22Rv1 (cell line): ENCODE data around the gene LRCH3.

Experiments
- H3K27ac ChIP-seq: fragments of 450-650 bp; 2 replicates; pipeline ENCODE4 v1.5.1; 2017
- ZFX ChIP-seq: fragments of 450-650 bp; IDR thresholded peaks from 2 replicates; pipeline ENCODE4 v1.6.1; 2017; ENCODE audit warnings: antibody characterized with exemption, borderline replicate concordance
- TF ChIP-seq, protein P1 (sequence below): fragments of 450-650 bp; IDR thresholded peaks from 2 replicates; pipeline ENCODE4 v1.5.1; 2017; ENCODE audit warnings: mild to moderate bottlenecking

The LRCH3 gene

DNA sequence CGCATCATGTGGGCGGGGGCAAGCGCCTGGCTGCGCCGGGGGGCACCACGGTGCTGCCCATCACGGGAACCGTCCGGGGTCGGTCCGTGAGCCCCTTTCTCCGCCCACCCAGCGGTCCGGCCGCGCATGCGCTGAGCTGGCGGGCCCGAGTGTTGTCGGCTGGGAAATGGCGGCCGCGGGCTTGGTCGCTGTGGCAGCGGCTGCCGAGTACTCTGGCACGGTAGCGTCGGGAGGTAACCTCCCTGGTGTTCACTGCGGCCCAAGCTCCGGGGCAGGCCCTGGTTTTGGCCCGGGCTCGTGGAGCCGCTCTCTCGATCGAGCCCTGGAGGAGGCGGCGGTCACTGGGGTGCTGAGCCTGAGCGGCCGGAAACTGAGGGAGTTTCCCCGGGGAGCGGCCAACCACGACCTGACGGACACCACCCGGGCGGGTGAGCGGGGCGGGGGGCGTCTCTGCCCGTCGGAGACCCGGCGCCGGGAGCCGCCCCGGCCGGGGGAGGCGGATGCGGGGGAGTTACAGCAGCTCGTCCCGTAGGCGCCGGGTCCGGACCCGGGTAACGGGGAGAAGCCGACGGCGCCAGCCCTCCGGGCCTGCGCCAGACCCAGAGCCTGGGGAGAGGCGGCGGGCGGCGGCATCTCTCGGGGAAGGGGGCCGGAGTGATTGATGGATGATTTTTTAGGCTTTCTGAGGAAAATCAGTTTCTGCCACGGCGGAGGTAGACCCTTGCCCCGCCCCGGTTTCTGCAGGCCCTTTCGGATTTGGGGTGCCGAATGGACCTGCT is at the start of gene LRCH3:
Gene LRCH3 (plus strand): TSS at position 142 of the 779 bp plus-strand sequence. CDS start 25 bp downstream, at position 167.
- TF ChIP-seq, protein P1, sequence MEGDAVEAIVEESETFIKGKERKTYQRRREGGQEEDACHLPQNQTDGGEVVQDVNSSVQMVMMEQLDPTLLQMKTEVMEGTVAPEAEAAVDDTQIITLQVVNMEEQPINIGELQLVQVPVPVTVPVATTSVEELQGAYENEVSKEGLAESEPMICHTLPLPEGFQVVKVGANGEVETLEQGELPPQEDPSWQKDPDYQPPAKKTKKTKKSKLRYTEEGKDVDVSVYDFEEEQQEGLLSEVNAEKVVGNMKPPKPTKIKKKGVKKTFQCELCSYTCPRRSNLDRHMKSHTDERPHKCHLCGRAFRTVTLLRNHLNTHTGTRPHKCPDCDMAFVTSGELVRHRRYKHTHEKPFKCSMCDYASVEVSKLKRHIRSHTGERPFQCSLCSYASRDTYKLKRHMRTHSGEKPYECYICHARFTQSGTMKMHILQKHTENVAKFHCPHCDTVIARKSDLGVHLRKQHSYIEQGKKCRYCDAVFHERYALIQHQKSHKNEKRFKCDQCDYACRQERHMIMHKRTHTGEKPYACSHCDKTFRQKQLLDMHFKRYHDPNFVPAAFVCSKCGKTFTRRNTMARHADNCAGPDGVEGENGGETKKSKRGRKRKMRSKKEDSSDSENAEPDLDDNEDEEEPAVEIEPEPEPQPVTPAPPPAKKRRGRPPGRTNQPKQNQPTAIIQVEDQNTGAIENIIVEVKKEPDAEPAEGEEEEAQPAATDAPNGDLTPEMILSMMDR = no peak
- no peak for TF ChIP-seq ZFX
- H3K27ac ChIP-seq = peak within 1 kb of the TSS; percentile 72

DNA sequence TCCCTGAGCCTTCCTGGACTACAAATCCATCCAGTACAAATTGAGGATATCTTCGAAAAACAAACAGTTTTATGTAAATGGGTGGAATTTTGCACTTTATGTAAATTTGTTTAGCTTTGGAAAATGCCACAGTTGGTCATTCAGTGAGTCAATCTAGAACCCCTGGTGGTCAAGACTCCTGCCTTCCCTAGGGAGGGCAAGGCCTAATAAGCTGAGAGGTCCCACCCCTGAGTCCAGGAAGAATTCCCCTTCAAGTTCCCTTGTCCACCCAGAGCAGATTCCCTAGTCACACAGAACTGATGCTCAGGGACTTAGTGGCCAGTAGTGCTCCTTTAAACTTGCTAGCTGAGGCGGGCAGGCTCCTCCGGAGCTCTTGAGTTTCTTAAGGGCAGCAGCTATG is 48.3 kb upstream of the LRCH3 start:
- TF ChIP-seq ZFX = no peak
- TF ChIP-seq, protein P1 = no peak
- no peak overlapping the region for H3K27ac ChIP-seq

DNA sequence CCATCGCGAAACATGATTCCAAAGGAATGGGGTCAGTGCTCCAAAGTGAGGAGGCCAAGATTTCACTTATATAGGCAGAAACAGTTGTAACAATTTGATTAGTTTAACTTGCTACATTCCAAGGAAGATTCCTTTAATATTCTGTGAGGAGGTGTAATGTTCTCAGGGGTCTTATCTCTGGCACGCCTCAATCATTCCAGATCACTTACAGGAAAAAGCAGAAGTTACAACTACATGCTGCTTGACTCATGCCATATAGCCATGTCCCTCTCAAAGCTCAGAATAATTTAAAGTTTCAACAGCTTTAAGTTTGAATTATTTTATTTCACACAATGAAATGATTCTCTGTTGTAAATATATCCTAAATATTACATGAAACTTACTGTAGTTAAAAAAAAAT is 44.8 kb upstream of the LRCH3 start:
- H3K27ac ChIP-seq = no peak overlapping the region
- no peak for TF ChIP-seq ZFX
- TF ChIP-seq, protein P1 = no peak

DNA sequence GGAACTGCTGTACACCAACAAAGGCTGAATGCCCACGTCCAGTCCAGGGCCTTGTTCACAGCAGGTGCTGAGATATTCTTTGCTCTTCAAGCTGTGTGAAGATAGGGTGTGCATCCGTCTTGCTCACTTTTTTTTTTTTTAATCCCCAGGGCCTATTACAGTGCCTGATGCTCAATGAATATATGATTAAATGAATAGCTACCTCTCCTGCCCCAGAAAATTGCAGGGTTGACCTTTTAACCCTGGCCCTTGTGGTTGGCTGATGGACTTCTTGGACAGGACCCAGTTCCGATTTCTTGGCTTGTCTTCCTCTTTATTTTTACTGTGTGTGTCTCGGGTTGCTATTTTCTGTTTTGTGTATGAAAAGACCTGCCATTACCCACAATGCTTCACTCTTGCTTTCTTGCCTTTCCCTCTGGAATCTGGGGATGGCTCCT is 44.2 kb upstream of the LRCH3 start:
- TF ChIP-seq, protein P1 = no peak
- no peak for TF ChIP-seq ZFX
- no peak overlapping the region for H3K27ac ChIP-seq

DNA sequence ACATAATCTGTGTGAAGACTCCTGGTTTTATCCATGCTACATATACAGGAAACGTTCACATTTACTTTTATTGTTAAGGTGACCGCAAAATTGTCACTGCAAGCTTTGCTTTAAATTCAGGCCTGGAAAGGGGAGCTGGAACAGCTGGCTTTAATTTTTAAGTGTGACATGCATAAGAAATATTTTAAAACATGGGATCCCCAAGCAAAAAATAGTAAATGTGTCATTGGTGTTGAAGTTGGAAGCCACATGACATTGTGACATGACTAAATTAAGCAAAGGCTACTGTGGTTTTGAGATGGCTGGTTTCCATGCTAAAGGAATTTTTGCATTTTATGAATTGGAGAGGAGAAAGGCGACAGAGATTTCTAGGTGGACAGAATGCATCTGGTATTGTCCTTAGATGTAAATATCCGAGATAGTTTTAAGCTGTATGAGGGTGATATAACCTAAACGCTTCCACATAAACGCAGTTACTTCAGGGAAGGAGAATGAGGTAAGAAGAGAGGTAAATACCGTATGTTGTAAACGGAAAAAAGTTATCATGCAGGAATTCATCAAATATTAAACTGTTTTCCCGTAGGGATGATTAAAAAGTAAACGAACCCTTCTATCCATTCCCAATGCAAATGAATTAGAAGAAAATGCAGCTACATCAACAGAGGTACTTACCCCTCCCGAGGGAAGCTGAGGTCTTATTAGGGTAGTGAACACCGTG is 42.3 kb upstream of the LRCH3 start:
- H3K27ac ChIP-seq = peak overlapping the region; percentile 87
- TF ChIP-seq ZFX = no peak
- TF ChIP-seq, protein P1 = no peak

DNA sequence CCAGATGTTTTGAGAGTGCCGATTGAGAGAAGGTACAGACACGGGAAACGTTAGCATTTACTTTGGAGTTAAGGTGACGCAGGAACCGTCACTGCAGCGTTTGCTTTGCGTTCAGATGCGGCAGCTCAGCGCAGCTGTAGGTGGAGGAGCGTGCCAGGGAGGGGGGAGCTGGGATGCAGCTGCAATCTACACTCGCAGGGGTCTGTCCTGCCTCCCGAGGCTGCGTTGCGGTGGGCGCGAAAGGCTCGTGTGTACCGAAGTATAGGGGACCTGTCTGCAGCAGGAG is 41.8 kb upstream of the LRCH3 start:
- peak overlapping the region; percentile 87 for H3K27ac ChIP-seq
- TF ChIP-seq ZFX = no peak
- TF ChIP-seq, protein P1 = no peak
